Endothelial cell of hepatic sinusoid (primary cell): ENCODE results near the gene MFAP5.

Experiments used
- in situ Hi-C: cut with HindIII; loops from 2 replicates; pipeline ENCODE4 v1.10.0; 2017; ENCODE audit warnings: low sequenced_read_pairs

The MFAP5 gene

GRCh38 chr12:8662593-8662992, at the start of gene MFAP5:
MFAP5 (minus strand) TSS chr12:8662826; CDS start chr12:8662104, 722 bp downstream.
- in situ Hi-C loops, result no loop called here

GRCh38 chr12:8709124-8709830, 46.7 kb upstream of the MFAP5 start:
- in situ Hi-C loops, result no loop called here

GRCh38 chr12:8702159-8702558, 39.5 kb upstream of the MFAP5 start:
- in situ Hi-C loops, result no loop called here

- in situ Hi-C loops, result no loop called here
Measured at GRCh38 chr12:8701046-8701660, 38.5 kb upstream of the MFAP5 start.

- in situ Hi-C loops, result no loop called here
Measured at GRCh38 chr12:8699714-8700113, 37.1 kb upstream of the MFAP5 start.

- in situ Hi-C loops, result no loop called here
Measured at GRCh38 chr12:8698879-8699278, 36.3 kb upstream of the MFAP5 start.

- in situ Hi-C loops, result no loop called here
Measured at GRCh38 chr12:8698132-8698851, 35.7 kb upstream of the MFAP5 start.

- in situ Hi-C loops, result no loop called here
Measured at GRCh38 chr12:8697476-8698131, 35.0 kb upstream of the MFAP5 start, which contains the start of gene RIMKLB. RIMKLB (plus strand) TSS chr12:8697991; CDS start chr12:8713867, 15,876 bp downstream.

GRCh38 chr12:8697120-8697475, 34.5 kb upstream of the MFAP5 start:
- in situ Hi-C loops, result no loop called here

- in situ Hi-C loops, result no loop called here
Measured at GRCh38 chr12:8696442-8697090, 33.9 kb upstream of the MFAP5 start.

- in situ Hi-C loops, result no loop called here
Measured at GRCh38 chr12:8695116-8695515, 32.5 kb upstream of the MFAP5 start.

- in situ Hi-C loops, result no loop called here
Measured at GRCh38 chr12:8692573-8692972, 29.9 kb upstream of the MFAP5 start.

GRCh38 chr12:8689681-8690080, 27.1 kb upstream of the MFAP5 start:
- in situ Hi-C loops, result no loop called here

- in situ Hi-C loops, result no loop called here
Measured at GRCh38 chr12:8687846-8688601, 25.4 kb upstream of the MFAP5 start.

GRCh38 chr12:8685051-8685450, 22.4 kb upstream of the MFAP5 start:
- in situ Hi-C loops, result no loop called here

- in situ Hi-C loops, result no loop called here
Measured at GRCh38 chr12:8681129-8681884, 18.7 kb upstream of the MFAP5 start.

GRCh38 chr12:8680533-8680932, 17.9 kb upstream of the MFAP5 start:
- in situ Hi-C loops, result no loop called here

- in situ Hi-C loops, result no loop called here
Measured at GRCh38 chr12:8678661-8679111, 16.1 kb upstream of the MFAP5 start.

GRCh38 chr12:8677362-8677761, 14.7 kb upstream of the MFAP5 start:
- in situ Hi-C loops, result no loop called here
